SU-DHL-6 (cell line): Measurements from ENCODE around the gene MMAA.

Source experiments
- EZH2phosphoT487 ChIP-seq: fragments of 200-600 bp; sonication (generic), shearing (Covaris generic); conservative IDR thresholded peaks from 2 replicates; pipeline ENCODE4 v1.6.1; 2018; ENCODE audit warnings: mild to moderate bottlenecking, antibody characterized with exemption, low read length, moderate library complexity, mixed read lengths
- TF ChIP-seq, protein P1 (sequence below): fragments of 200-600 bp; sonication (generic); IDR thresholded peaks from one replicate; pipeline ENCODE4 v1.5.1; 2017; ENCODE audit warnings: antibody characterized with exemption, mild to moderate bottlenecking, low read length, moderate library complexity; ENCODE audit not compliant: insufficient read depth, poor library complexity, severe bottlenecking

DNA sequence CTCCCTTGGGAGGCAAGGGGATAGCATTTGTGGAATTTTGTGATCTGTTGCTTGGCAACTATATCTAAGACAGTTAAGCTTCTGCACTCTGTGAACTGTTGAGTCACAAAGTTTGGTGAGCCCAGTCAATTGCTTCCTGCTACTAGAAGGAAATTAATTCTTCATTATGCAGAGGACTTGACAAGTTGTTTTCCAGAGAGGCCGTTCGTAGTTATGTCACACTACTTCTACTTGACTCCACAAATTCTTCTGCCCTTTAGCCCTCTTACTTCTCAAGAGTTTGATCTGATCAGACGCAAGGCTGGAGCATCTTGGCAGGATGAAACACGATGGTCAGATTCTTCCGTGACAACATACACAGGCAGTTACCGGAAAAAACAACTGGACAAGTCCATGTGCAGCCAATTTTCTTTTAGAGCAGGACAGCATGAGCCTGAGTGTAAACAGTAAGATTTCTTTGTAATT lies 60.8 kb downstream of the MMAA start, which contains the start of gene C4orf51:
- TF ChIP-seq, protein P1, sequence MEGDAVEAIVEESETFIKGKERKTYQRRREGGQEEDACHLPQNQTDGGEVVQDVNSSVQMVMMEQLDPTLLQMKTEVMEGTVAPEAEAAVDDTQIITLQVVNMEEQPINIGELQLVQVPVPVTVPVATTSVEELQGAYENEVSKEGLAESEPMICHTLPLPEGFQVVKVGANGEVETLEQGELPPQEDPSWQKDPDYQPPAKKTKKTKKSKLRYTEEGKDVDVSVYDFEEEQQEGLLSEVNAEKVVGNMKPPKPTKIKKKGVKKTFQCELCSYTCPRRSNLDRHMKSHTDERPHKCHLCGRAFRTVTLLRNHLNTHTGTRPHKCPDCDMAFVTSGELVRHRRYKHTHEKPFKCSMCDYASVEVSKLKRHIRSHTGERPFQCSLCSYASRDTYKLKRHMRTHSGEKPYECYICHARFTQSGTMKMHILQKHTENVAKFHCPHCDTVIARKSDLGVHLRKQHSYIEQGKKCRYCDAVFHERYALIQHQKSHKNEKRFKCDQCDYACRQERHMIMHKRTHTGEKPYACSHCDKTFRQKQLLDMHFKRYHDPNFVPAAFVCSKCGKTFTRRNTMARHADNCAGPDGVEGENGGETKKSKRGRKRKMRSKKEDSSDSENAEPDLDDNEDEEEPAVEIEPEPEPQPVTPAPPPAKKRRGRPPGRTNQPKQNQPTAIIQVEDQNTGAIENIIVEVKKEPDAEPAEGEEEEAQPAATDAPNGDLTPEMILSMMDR = no peak
- no peak for TF ChIP-seq EZH2phosphoT487
